ENCODE data around the gene HYI. TPM values are rescaled to one million over a fixed set of nuclear protein-coding genes. Genes with fewer than 3 reads are reported as not detected.

The HYI gene
- total and polyA plus RNA-seq, 7 donors, result 7.4 to 21.4 (median 12.2) TPM

- WGBS, 3 donors, result 23 to 33% (median 25%) methylated on average over 11 of the region's 11 CpGs
- DNase-seq, result no peak
- Histone ChIP-seq H3K36me3 (ENCODE audit: insufficient read depth in 1 of 2, low read depth in 1 of 2) (no peaks in the 10 kb centered on the region), H3K9me3 (no peaks in the 10 kb centered on the region), H3K27me3 (ENCODE audit: insufficient read depth in 3 of 3, low read length in 2 of 3) (no peaks in the 10 kb centered on the region), H3K4me1 (no peaks in the 10 kb centered on the region), H3K4me3 (no peak overlapping the region), H3K27ac (no peak overlapping the region)
- no peak for ATAC-seq
- no peak for TF ChIP-seq CTCF (IDR thresholded peaks at IDR 0.05)
- intact Hi-C loops (cut with DNase I), result no loop called here
These were observed 40.1 kb upstream of the HYI start for GRCh38 chr1:43493661-43494450.

GRCh38 chr1:43492826-43493225 lies 39.1 kb upstream of the HYI start:
- Histone ChIP-seq H3K4me3 (no peak overlapping the region), H3K36me3 (ENCODE audit: insufficient read depth in 1 of 2, low read depth in 1 of 2) (no peaks in the 10 kb centered on the region), H3K9me3 (peaks cover 6% of the 10 kb centered on the region), H3K4me1 (no peaks in the 10 kb centered on the region), H3K27me3 (ENCODE audit: insufficient read depth in 3 of 3, low read length in 2 of 3) (no peaks in the 10 kb centered on the region), H3K27ac (no peak overlapping the region)
- no peak for ATAC-seq
- no peak for DNase-seq
- WGBS, 3 donors, result 52 to 56% (median 52%) methylated on average over 2 of the region's 2 CpGs
- intact Hi-C loops (cut with DNase I), result no loop called here
- no peak for TF ChIP-seq CTCF (IDR thresholded peaks at IDR 0.05)

- TF ChIP-seq CTCF (IDR thresholded peaks at IDR 0.05), result no peak
- 85 to 90% (median 86%) methylated on average over 1 of the region's 1 CpG for WGBS, 3 donors
- Histone ChIP-seq H3K27me3 (ENCODE audit: insufficient read depth in 3 of 3, low read length in 2 of 3) (no peaks in the 10 kb centered on the region), H3K9me3 (peaks cover 7% of the 10 kb centered on the region), H3K27ac (no peak overlapping the region), H3K4me3 (no peak overlapping the region), H3K36me3 (ENCODE audit: insufficient read depth in 1 of 2, low read depth in 1 of 2) (no peaks in the 10 kb centered on the region), H3K4me1 (no peaks in the 10 kb centered on the region)
- DNase-seq (no peak), ATAC-seq (no peak)
- intact Hi-C loops (cut with DNase I), result no loop called here
These were observed 37.3 kb upstream of the HYI start for GRCh38 chr1:43491061-43491460.

- no peak for DNase-seq
- no peak for TF ChIP-seq CTCF (IDR thresholded peaks at IDR 0.05)
- H3K9me3 ChIP-seq, result peaks cover 7% of the 10 kb centered on the region
- H3K4me1 ChIP-seq, result no peaks in the 10 kb centered on the region
- WGBS, 3 donors, result 68 to 79% (median 74%) methylated on average over 1 of the region's 1 CpG
- no peaks in the 10 kb centered on the region for H3K27me3 ChIP-seq (ENCODE audit: insufficient read depth in 3 of 3, low read length in 2 of 3)
- no peak overlapping the region for H3K4me3 ChIP-seq
- no peak for ATAC-seq
- H3K36me3 ChIP-seq (ENCODE audit: insufficient read depth in 1 of 2, low read depth in 1 of 2), result no peaks in the 10 kb centered on the region
- H3K27ac ChIP-seq, result no peak overlapping the region
- intact Hi-C loops (cut with DNase I), result no loop called here
These were observed 34.4 kb upstream of the HYI start for GRCh38 chr1:43488165-43488564.

GRCh38 chr1:43484367-43484766 lies 30.6 kb upstream of the HYI start:
- 88 to 92% (median 89%) methylated on average over 2 of the region's 2 CpGs for WGBS, 3 donors
- intact Hi-C loops (cut with DNase I), result no loop called here

More at GRCh38 chr1:43484367-43484766, 30.6 kb upstream of the HYI start:
- Histone ChIP-seq H3K36me3 (ENCODE audit: insufficient read depth in 1 of 2, low read depth in 1 of 2) (no peaks in the 10 kb centered on the region), H3K9me3 (peaks cover 7% of the 10 kb centered on the region), H3K4me1 (no peaks in the 10 kb centered on the region), H3K4me3 (no peak overlapping the region), H3K27me3 (ENCODE audit: insufficient read depth in 3 of 3, low read length in 2 of 3) (no peaks in the 10 kb centered on the region), H3K27ac (no peak overlapping the region)
- DNase-seq (no peak), ATAC-seq (no peak)
- TF ChIP-seq CTCF (IDR thresholded peaks at IDR 0.05), result no peak
